PFSK-1 (cell line): ENCODE results near the gene ZC3H13.

ENCODE experiments used
- FOXP2 ChIP-seq: optimal IDR thresholded peaks from 2 replicates; pipeline ENCODE3; 2011; ENCODE audit warnings: borderline replicate concordance, control low read depth, inconsistent platforms; ENCODE audit not compliant: insufficient read depth; ENCODE audit errors: extremely low read length, extremely low read depth
- POLR2AphosphoS5 ChIP-seq: IDR thresholded peaks from 2 replicates; pipeline ENCODE4 v1.6.1; 2012; ENCODE audit warnings: low read depth, mild to moderate bottlenecking, control low read depth, low read length, moderate library complexity
- REST ChIP-seq, 2 experiments: IDR thresholded peaks; 2 replicates each; pipeline versions ENCODE4 v1.6.1 to v1.8.0; 2011 to 2012; ENCODE audit warnings: low read depth in 2 of 2, low read length in 2 of 2, control low read depth in 1 of 2, inconsistent platforms in 1 of 2, mild to moderate bottlenecking in 1 of 2, moderate library complexity in 1 of 2; ENCODE audit not compliant: insufficient read depth in 1 of 2
- SIN3A ChIP-seq: IDR thresholded peaks from 2 replicates; pipeline ENCODE4 v1.6.1; 2012; ENCODE audit warnings: mild to moderate bottlenecking, low read length, moderate library complexity, borderline replicate concordance; ENCODE audit not compliant: insufficient read depth
- TAF1 ChIP-seq: IDR thresholded peaks from 2 replicates; pipeline ENCODE4 v1.6.1; 2012; ENCODE audit warnings: low read length, control low read depth, borderline replicate concordance; ENCODE audit not compliant: insufficient read depth

The ZC3H13 gene

GRCh38 chr13:46051968-46052318 is 603 bp downstream of the ZC3H13 start:
- TF ChIP-seq FOXP2: no peak
- TF ChIP-seq SIN3A: no peak
- TF ChIP-seq POLR2AphosphoS5: no peak
- TF ChIP-seq REST (IDR thresholded peaks at IDR 0.05; ENCODE audit: insufficient read depth in 1 of 2, low read depth in 2 of 2, low read length in 2 of 2): no peak
- TF ChIP-seq TAF1: no peak

GRCh38 chr13:46050771-46051170 is 1.8 kb downstream of the ZC3H13 start:
- TF ChIP-seq TAF1 (no peak), FOXP2 (no peak), REST (IDR thresholded peaks at IDR 0.05; ENCODE audit: insufficient read depth in 1 of 2, low read depth in 2 of 2, low read length in 2 of 2) (no peak), POLR2AphosphoS5 (no peak), SIN3A (no peak)

GRCh38 chr13:46045424-46045823 is 7.1 kb downstream of the ZC3H13 start:
- TF ChIP-seq TAF1: no peak
- no peak for TF ChIP-seq REST (IDR thresholded peaks at IDR 0.05; ENCODE audit: insufficient read depth in 1 of 2, low read depth in 2 of 2, low read length in 2 of 2)
- TF ChIP-seq FOXP2: no peak
- no peak for TF ChIP-seq POLR2AphosphoS5
- no peak for TF ChIP-seq SIN3A

GRCh38 chr13:46043647-46044046 is 8.9 kb downstream of the ZC3H13 start:
- no peak for TF ChIP-seq POLR2AphosphoS5
- no peak for TF ChIP-seq SIN3A
- no peak for TF ChIP-seq FOXP2
- TF ChIP-seq TAF1: no peak
- no peak for TF ChIP-seq REST (IDR thresholded peaks at IDR 0.05; ENCODE audit: insufficient read depth in 1 of 2, low read depth in 2 of 2, low read length in 2 of 2)

- TF ChIP-seq SIN3A: no peak
- no peak for TF ChIP-seq TAF1
- no peak for TF ChIP-seq REST (IDR thresholded peaks at IDR 0.05; ENCODE audit: insufficient read depth in 1 of 2, low read depth in 2 of 2, low read length in 2 of 2)
Observed at GRCh38 chr13:46041419-46041839, 11.1 kb downstream of the ZC3H13 start.
